HepG2 (cell line): ENCODE results near the gene CCDC57. TPM values are rescaled to one million over a fixed set of nuclear protein-coding genes. Genes with fewer than 3 reads are reported as not detected.

Source experiments
- ATAC-seq: fragments of 200-7000 bp; cut with Tn5 transposase; 3 replicates; pipeline ENCODE4 v1.9.1; 2020; ENCODE audit warnings: mild to moderate bottlenecking, moderate library complexity
- BruUV-seq: library from RNA; stranded (reverse); fragments of 400-500 nt; replicated peaks from 2 replicates; lab custom pipeline; 2021; lab: Mats Ljungman, UMichigan
- CTCF ChIA-PET: fragments of 300-600 bp; formaldehyde crosslinking; extraction: SDS; loops from one replicate; lab custom pipeline; 2021; ENCODE audit warnings: low total read pairs, inconsistent platforms, low intra/inter-chr PET ratio; lab: Yijun Ruan, JAX
- POLR2A ChIA-PET: fragments of 350-600 bp; sonication (Branson Sonifier 250); formaldehyde crosslinking; loops from one replicate; lab custom pipeline; 2020; ENCODE audit warnings: antibody characterized with exemption, inconsistent platforms; lab: Yijun Ruan, JAX
- DNase-seq: peaks from one replicate; pipeline ENCODE4 v3.0.0-alpha.2; 2015; ENCODE audit warnings: low spot score
- FAIRE-seq: peaks from 3 replicates; lab custom pipeline; 2011; peaks lifted over from hg19 to GRCh38; lab: Jason Lieb, UNC
- H2AFZ ChIP-seq: one replicate; pipeline ENCODE4 v1.6.1; 2011; ENCODE audit warnings: low read length, inconsistent platforms
- H3K27ac ChIP-seq: fragments of 300-600 bp; 3 replicates; pipeline ENCODE4 v1.8.0; 2011; ENCODE audit warnings: mixed run types, mild to moderate bottlenecking, mixed read lengths, low read length, inconsistent platforms; ENCODE audit not compliant: insufficient read depth; ENCODE audit errors: extremely low read length
- H3K27me3 ChIP-seq, 2 experiments: fragments of 200-600 bp in 1 of 2; 2 replicates in 1 of 2; 3 replicates in 1 of 2; pipeline versions ENCODE4 v1.6.0 to v1.8.0; 2011; ENCODE audit warnings: low read length in 2 of 2, mild to moderate bottlenecking in 2 of 2, moderate library complexity in 2 of 2, inconsistent platforms in 1 of 2; ENCODE audit not compliant: insufficient read depth in 2 of 2, control insufficient read depth in 1 of 2
- H3K36me3 ChIP-seq, 2 experiments: fragments of 200-600 bp in 1 of 2; replicated peaks in 1 of 2; 2 replicates in 1 of 2; 3 replicates in 1 of 2; pipeline versions ENCODE4 v1.5.1 to v1.8.0; 2011; ENCODE audit warnings: low read length in 2 of 2, inconsistent platforms in 1 of 2; ENCODE audit not compliant: insufficient read depth in 2 of 2, control insufficient read depth in 1 of 2
- H3K4me1 ChIP-seq: 2 replicates; pipeline ENCODE4 v1.5.1; 2012; ENCODE audit warnings: low read length, inconsistent platforms; ENCODE audit not compliant: insufficient read depth
- H3K4me2 ChIP-seq: 2 replicates; pipeline ENCODE4 v1.6.0; 2011; ENCODE audit warnings: low read depth, low read length, inconsistent platforms
- H3K4me3 ChIP-seq, 3 experiments: fragments of 200-600 bp in 1 of 3; sonication (generic), shearing (Covaris generic) in 1 of 3; replicated peaks in 1 of 3; 2 replicates each; pipeline ENCODE4 v1.5.1; 2011 to 2016; ENCODE audit warnings: low read length in 3 of 3, inconsistent platforms in 2 of 3, low read depth in 2 of 3, mild to moderate bottlenecking in 2 of 3, control low read depth in 1 of 3, mixed read lengths in 1 of 3; ENCODE audit not compliant: insufficient read depth in 1 of 3
- H3K79me2 ChIP-seq: one replicate; pipeline ENCODE4 v1.6.1; 2011; ENCODE audit warnings: low read length, inconsistent platforms; ENCODE audit not compliant: insufficient read depth
- H3K9ac ChIP-seq: 2 replicates; pipeline ENCODE4 v1.6.0; 2011; ENCODE audit warnings: mild to moderate bottlenecking, low read depth, low read length, inconsistent platforms; ENCODE audit not compliant: insufficient read depth
- H3K9me3 ChIP-seq: 2 replicates; pipeline ENCODE4 v1.5.1; 2012; ENCODE audit warnings: mild to moderate bottlenecking, low read length
- H4K20me1 ChIP-seq: 2 replicates; pipeline ENCODE4 v1.6.0; 2011; ENCODE audit warnings: inconsistent platforms, mild to moderate bottlenecking, low read length, moderate library complexity; ENCODE audit not compliant: insufficient read depth
- ARID2 ChIP-seq: sonication (generic); formaldehyde crosslinking; IDR thresholded peaks from 2 replicates; pipeline ENCODE4 v1.8.1; 2022; ENCODE audit warnings: mild to moderate bottlenecking, missing genetic modification reagents, borderline replicate concordance
- ATF3 ChIP-seq: sonication (generic); formaldehyde crosslinking; IDR thresholded peaks from 2 replicates; pipeline ENCODE4 v1.4.0; 2020; ENCODE audit warnings: missing genetic modification reagents
- FOXJ3 ChIP-seq: sonication (generic); formaldehyde crosslinking; IDR thresholded peaks from 2 replicates; pipeline ENCODE4 v1.4.0; 2020; ENCODE audit warnings: missing genetic modification reagents, mild to moderate bottlenecking, borderline replicate concordance
- MEIS2 ChIP-seq: sonication (generic); formaldehyde crosslinking; IDR thresholded peaks from 2 replicates; pipeline ENCODE4 v1.9.0; 2021; ENCODE audit warnings: mild to moderate bottlenecking, missing genetic modification reagents
- POLR2G ChIP-seq: fragments of 200-400 bp; formaldehyde crosslinking; IDR thresholded peaks from 2 replicates; pipeline ENCODE4 v1.6.1; 2018; ENCODE audit warnings: mild to moderate bottlenecking, low read depth, low read length, moderate library complexity
- RXRA ChIP-seq: sonication (generic); formaldehyde crosslinking; IDR thresholded peaks from 2 replicates; pipeline ENCODE4 v1.5.1; 2020; ENCODE audit warnings: missing genetic modification reagents
- SRSF1 ChIP-seq: fragments of 200-400 bp; formaldehyde crosslinking; optimal IDR thresholded peaks from 2 replicates; pipeline ENCODE3; 2017; ENCODE audit warnings: mild to moderate bottlenecking, low read depth, low read length, moderate library complexity
- SRY ChIP-seq: sonication (generic); formaldehyde crosslinking; IDR thresholded peaks from 2 replicates; pipeline ENCODE4 v1.8.0; 2022; ENCODE audit warnings: mild to moderate bottlenecking, missing genetic modification reagents
- TBL1XR1 ChIP-seq: fragments of 150-350 bp; IDR thresholded peaks from 2 replicates; pipeline ENCODE4 v1.6.1; 2014; ENCODE audit warnings: borderline replicate concordance, low read length; ENCODE audit not compliant: partially characterized antibody
- ZNF224 ChIP-seq: sonication (generic); formaldehyde crosslinking; IDR thresholded peaks from 2 replicates; pipeline ENCODE4 v1.5.0; 2020; ENCODE audit warnings: mild to moderate bottlenecking, missing genetic modification reagents
- ZNF280D ChIP-seq: sonication (generic); formaldehyde crosslinking; IDR thresholded peaks from 2 replicates; pipeline ENCODE4 v1.5.1; 2020; ENCODE audit warnings: mild to moderate bottlenecking, missing genetic modification reagents
- ZNF629 ChIP-seq: sonication (generic); formaldehyde crosslinking; conservative IDR thresholded peaks from 2 replicates; pipeline ENCODE4 v1.5.0; 2020; ENCODE audit warnings: missing genetic modification reagents
- WGBS: methylation state at CpG from one replicate; pipeline ENCODE4 v1.1.6; 2017; ENCODE audit warnings: low lambda C conversion rate; 5-methylcytosine and 5-hydroxymethylcytosine counted together
- in situ Hi-C: cut with HindIII; loops from 2 replicates; pipeline ENCODE4 v1.10.0; 2017; ENCODE audit warnings: low pct_unique_long_range_greater_than_20kb; ENCODE audit not compliant: extremely low pct_ligation_motif_present
- intact Hi-C: fragments of 100-400 bp; cut with micrococcal nuclease; formaldehyde crosslinking; loops from one replicate; pipeline ENCODE4 v1.10.0; 2022; ENCODE audit not compliant: unreplicated experiment
- polyA plus RNA-seq, 8 experiments: library from polyadenylated mRNA; depleted of rRNA in 3 of 8; stranded (reverse) in 7 of 8; unstranded in 1 of 8; fragments of >200 nt; fragmentation: Illumina TruSeq in 4 of 8; extraction: Trizol in 4 of 8; gene quantifications; 2 replicates each; pipeline versions ENCODE4 v1.2.1 to v1.2.3, GENCODE V29; 2011 to 2016; ENCODE audit warnings: low read depth in 4 of 8, missing spikeins in 1 of 8, mixed read lengths in 1 of 8; ENCODE audit not compliant: insufficient read depth in 1 of 8
- total RNA-seq, 5 experiments: library from RNA; depleted of rRNA; stranded (reverse); fragments of >200 nt; fragmentation: Illumina TruSeq; extraction: Trizol; gene quantifications; 2 replicates each; pipeline ENCODE4 v1.2.3, GENCODE V29; 2016; ENCODE audit warnings: low read depth in 1 of 5
- TF ChIP-seq, protein P1 (sequence below): sonication (generic); formaldehyde crosslinking; IDR thresholded peaks from 2 replicates; pipeline ENCODE4 v1.8.0; 2022; ENCODE audit warnings: low read depth, missing genetic modification reagents
- TF ChIP-seq, protein P2 (sequence below): sonication (generic); formaldehyde crosslinking; IDR thresholded peaks from 2 replicates; pipeline ENCODE4 v1.4.0; 2020; ENCODE audit warnings: missing genetic modification reagents

The CCDC57 gene
- total and polyA plus RNA-seq, 2 of the 13 experiments (the other 11 are each of a cell fraction or from before 2014, with no cell fraction given), result 59.3 to 59.9 TPM

- Histone ChIP-seq H3K27ac (peak overlapping the region; percentile 11), H4K20me1 (peaks cover 96% of the 10 kb centered on the region), H3K4me1 (peaks cover 99% of the 10 kb centered on the region), H3K9me3 (no peaks in the 10 kb centered on the region), H3K9ac (no peak overlapping the region), H3K4me3 (no peak overlapping the region; a peak in 1 of 6 replicates), H3K79me2 (peaks cover 32% of the 10 kb centered on the region), H3K4me2 (no peak overlapping the region), H3K36me3 (peaks cover 32 to 40% of the 10 kb centered on the region in 2 experiments), H3K27me3 (no peaks in the 10 kb centered on the region), H2AFZ (no peak overlapping the region)
- BruUV-seq, result TSS peak; percentile 39
- ChIA-PET CTCF (no interaction called here), POLR2A (interaction anchor here (1.2 to 5.1 kb wide), 4 partner anchors 8 to 88 kb away, joined by 3 to 96 read pairs (median 22); partner anchors contain the start of gene SLC16A3)
- DNase-seq (no peak), FAIRE-seq (no peak), ATAC-seq (no peak)
- in situ Hi-C loops, result no loop called here
- 85% methylated on average over 32 of the region's 33 CpGs for WGBS
- intact Hi-C loops, result loop anchor here (10.0 kb wide), 1 partner anchor 134 kb away; no protein-coding TSS in a partner anchor
- TF ChIP-seq SRSF1, result peak; percentile 12
- 0 out of 2 replicates have a peak, but pooled peaks have one; percentile 18 for TF ChIP-seq POLR2G
- no peak for TF ChIP-seq ZNF280D (CRISPR knock-in tag)
- TF ChIP-seq, protein P1, sequence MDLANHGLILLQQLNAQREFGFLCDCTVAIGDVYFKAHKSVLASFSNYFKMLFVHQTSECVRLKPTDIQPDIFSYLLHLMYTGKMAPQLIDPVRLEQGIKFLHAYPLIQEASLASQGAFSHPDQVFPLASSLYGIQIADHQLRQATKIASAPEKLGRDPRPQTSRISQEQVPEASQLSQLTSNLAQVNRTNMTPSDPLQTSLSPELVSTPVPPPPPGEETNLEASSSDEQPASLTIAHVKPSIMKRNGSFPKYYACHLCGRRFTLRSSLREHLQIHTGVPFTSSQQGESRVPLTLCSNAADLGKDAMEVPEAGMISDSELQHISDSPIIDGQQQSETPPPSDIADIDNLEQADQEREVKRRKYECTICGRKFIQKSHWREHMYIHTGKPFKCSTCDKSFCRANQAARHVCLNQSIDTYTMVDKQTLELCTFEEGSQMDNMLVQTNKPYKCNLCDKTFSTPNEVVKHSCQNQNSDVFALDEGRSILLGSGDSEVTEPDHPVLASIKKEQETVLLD (CRISPR knock-in tag), result no peak
- peak; percentile 8; the same call in 1 of the 2 replicates for TF ChIP-seq RXRA (CRISPR knock-in tag)
- TF ChIP-seq FOXJ3 (CRISPR knock-in tag), result no peak
- no peak for TF ChIP-seq TBL1XR1
- TF ChIP-seq ARID2 (CRISPR knock-in tag), result peak; percentile 63; the same call in 1 of the 2 replicates
- TF ChIP-seq, protein P2, sequence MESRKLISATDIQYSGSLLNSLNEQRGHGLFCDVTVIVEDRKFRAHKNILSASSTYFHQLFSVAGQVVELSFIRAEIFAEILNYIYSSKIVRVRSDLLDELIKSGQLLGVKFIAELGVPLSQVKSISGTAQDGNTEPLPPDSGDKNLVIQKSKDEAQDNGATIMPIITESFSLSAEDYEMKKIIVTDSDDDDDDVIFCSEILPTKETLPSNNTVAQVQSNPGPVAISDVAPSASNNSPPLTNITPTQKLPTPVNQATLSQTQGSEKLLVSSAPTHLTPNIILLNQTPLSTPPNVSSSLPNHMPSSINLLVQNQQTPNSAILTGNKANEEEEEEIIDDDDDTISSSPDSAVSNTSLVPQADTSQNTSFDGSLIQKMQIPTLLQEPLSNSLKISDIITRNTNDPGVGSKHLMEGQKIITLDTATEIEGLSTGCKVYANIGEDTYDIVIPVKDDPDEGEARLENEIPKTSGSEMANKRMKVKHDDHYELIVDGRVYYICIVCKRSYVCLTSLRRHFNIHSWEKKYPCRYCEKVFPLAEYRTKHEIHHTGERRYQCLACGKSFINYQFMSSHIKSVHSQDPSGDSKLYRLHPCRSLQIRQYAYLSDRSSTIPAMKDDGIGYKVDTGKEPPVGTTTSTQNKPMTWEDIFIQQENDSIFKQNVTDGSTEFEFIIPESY, result peak; percentile 71; the same call in 1 of the 2 replicates
- TF ChIP-seq ATF3 (CRISPR knock-in tag), result 0 out of 2 replicates have a peak, but pooled peaks have one; percentile 19
- 0 out of 2 replicates have a peak, but pooled peaks have one; percentile 26 for TF ChIP-seq MEIS2 (CRISPR knock-in tag)
- TF ChIP-seq ZNF224 (CRISPR knock-in tag), result no peak
- TF ChIP-seq SRY (CRISPR knock-in tag), result no peak
- TF ChIP-seq ZNF629 (CRISPR knock-in tag), result no peak
Observed at GRCh38 chr17:82238472-82239201, 26.0 kb upstream of the CCDC57 start.
